NCI-H1417 treated with DMSO at 0.1 percent for 48 hours (cell line): ENCODE measurements around the gene KDM4C.
"Not testable (repeated sequence)": the region's sequence is repeated elsewhere in the genome, so short reads cannot be mapped to it uniquely, and the experiment has no call there.

Experiments used
- DNase-seq: peaks from one replicate; lab custom pipeline; 2025; lab: John Stamatoyannopoulos, UW

KDM4C gene

DNA sequence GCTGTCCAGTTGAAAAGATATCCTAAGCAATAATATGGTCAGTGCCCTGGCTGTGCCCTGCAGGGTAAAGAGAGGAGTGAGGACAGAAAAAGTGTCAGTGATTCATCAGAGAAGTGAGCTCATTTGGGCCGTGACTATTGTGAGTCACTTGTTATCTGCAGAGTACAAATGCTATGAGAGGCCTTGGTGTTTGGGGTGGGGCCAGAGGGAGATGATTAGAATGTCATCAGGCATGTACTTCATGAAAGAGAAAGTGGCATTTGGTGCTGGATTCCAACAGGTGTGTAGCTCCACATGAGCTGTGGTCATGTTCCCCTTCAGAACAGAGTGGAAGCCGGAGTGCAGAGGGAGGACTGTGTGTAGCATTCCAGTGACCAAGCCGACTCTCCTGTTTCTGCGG lies 174.1 kb downstream of the KDM4C start:
- no peak for DNase-seq

DNA sequence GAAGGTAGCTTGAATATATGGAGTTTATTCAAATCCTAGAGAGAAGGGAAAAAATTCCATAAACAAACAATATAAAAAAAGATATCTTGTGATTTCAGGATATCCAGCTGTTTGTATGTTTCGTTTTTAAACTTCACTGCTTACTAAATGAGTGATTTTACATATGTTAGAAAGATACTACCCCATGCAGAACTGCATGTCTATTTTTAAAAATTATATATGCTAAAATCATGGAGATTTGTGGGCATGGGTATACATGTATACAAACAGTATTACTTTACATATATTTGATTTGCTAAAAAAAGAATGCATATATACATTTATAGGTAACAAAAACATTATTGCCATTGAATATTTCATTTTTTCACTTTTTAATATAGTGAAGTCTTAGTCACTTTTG lies 178.3 kb downstream of the KDM4C start:
- no peak for DNase-seq

DNA sequence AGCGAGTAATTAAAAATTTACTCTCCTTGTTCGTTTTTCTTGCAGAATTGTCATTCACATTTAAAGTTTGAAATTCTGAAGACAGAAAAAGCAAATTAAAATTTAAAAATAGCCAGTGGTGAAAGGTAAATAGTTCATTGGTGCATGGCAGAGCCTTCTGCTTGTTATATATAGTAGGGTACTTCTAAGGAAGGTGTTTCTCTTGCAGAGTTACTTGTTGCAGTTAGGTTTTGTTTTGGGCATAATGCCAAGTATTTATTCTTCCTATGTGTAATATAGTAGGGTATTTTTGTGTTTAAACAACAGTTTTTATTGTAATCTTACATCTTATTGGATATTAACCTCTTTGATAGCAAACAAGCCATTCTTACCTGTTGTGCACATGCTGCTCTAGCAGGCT lies 179.4 kb downstream of the KDM4C start:
- DNase-seq: no peak

DNA sequence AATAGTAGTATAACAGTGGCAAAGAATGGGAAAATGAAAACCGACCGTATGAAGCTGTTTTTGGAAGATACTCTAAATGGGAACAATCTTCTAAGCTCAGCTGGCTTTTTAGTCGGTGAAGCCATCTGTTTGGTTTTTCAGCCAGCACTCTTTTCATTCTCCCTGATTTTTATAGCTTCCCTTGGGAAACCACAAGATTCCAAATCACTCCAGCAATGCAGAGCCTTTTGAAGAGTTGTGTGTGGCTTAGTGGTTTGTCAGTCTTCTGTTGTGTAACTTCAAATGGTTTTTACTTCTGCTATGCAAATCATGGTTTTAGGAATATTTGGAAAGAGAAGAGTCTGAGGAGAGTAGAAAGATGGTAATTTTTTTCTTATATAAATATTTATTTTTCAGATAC lies 180.7 kb downstream of the KDM4C start:
- no peak for DNase-seq

DNA sequence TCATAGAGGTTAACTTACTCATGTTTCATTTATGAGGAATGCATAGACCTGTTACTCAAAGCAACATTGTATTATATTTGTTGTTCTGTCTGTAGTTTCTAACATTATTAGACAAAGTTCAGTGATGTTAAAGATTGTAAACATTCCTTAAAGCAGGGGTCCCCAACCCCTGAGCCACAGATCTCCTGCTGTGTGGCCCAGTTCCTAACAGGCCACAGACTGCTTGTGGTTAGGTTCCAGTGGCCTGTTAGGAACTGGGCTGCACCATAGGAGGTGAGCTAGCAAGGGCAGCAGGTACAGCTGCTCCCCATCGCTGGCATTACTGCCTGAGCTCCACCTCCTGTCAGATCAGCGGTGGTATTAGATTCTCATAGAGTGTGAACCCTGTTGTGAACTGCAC lies 181.1 kb downstream of the KDM4C start:
- no peak for DNase-seq

DNA sequence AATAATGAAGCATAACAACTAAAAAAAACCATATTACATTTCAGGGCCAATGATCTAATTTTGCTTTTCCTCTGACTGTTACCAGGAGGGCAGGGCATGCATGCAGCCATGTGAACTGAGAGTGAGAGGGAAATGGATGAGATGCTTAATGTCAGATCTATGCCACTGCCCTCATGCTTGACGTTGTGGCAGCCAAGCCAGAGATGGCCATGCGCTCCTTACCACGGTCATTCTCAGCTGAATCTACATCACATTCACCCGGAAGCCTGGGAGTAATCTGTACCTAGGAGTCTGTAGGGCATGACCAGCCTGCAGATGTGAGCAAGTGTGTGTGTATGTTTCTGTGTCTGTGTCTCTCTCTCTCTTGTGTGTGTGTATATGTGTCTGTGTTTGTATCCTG lies 183.7 kb downstream of the KDM4C start:
- DNase-seq: no peak

DNA sequence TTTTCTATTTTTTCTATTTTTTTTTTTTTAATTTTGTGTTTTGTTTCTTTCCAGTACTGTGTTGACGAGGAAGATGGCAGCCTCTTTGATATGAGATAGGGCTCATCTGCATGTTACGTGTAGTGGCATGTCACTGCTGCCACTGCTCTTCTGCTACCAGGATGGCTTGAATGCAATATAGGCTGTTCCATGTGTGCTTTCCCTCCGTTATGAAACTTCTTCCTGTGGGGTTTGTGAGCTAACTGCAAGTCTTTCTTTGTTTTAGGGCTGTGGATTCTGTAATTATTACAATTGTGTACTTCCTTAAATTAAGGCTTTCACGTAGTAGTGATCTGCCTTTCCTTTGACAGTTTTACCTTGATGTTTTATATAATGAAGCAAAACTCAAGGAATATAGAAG lies 184.6 kb downstream of the KDM4C start:
- DNase-seq: no peak

DNA sequence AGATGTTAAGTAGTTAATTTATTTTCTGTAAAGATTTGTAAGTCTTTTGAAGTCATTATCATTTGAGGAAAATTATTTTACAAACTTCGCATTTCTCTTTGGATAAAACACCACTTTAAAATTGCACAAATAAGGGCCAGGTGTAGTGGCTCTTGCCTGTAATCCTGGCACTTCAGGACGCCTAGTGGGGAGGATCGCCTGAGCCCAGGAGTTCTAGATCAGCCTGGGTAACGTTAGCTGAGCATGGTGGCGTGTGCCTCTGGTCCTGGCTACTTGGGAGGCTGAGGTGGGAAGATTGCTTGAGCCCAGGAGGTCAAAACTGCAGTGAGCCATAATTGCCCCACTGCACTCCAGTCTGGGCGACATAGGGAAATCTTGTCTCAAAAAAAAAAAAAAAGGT lies 185.5 kb downstream of the KDM4C start:
- DNase-seq: no peak

DNA sequence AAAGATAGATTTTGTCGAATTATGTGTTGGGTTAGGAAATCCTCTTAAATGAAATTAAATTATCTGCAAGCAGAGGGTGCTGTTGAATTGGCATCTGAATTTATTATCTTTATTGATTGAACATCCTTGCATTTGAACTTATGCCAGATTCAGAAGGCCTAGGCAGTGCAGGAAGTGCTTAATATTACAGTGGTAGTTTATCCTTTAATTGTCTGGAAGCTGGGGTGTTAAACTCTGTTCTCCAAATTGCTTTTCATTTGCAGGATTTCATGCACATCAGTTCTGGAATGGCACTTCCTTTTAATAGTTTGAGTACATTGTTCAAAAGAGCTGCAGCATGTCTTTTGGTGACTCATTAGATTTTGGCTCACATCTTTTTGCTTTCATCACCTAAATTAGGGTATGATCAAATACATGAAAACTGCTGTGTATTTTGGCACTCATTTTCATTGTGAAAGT lies 186.3 kb downstream of the KDM4C start:
- DNase-seq: no peak

DNA sequence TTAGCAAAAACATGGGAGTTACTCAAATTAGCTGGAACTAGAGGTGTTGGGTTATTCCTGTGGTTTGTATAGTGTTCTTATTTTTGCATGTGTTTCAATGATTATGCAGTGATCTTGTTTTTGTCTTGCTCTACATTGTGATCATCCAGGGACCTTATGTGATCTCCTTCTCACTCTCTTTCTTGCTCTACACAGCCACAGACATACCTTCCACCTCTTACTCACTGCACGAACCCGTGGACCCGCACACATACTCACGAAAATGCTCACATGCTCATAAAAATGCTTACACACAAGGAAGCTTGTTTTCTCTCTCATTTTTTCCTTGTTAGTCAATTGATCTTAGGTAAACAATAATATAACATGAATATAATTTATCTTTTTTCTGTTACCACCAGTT lies 187.1 kb downstream of the KDM4C start:
- no peak for DNase-seq

DNA sequence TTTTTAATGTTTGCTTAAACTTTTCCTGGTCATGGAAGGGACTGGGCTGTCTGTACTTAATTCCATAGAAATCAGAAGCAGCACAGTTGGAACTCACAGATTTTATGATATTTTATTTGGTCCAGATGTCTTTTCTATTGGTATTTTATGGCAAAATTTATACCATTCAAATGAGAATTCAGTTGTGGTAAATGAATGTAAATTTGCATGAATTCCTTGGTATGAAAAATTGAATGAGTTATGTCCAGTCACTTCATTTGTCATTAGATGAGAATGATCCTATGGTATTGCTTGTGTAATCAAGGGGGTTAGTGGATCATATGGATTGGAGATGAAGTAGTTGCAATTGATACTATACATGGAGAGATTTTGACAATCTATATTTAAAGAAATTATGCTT lies 188.0 kb downstream of the KDM4C start:
- DNase-seq: no peak

DNA sequence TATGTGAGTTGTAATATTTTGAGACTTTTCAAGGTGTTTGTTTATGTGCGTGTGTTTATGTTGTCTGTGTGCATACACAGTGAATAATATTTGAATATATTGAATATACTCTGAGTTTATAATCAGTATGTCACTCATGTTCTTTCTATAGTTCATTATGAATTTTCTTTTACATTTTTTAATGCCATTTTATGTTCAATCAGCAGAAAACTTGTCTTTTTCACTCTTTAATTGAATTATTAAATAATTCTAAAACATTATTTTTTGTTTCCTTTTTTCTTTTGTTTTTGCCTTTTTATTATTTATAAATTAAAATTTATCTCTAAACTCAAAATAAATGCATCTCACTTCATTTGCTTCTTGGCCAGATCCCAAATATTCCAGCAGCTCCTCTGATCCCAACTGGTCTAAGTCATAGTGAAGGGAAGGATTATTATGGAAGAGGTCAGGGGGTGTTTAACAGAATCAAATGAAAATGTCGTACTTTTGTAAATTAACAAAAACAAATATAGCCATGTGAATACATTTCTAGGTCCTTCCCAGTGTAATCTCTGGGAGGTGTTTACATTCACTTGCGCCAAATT lies 188.9 kb downstream of the KDM4C start:
- no peak for DNase-seq

DNA sequence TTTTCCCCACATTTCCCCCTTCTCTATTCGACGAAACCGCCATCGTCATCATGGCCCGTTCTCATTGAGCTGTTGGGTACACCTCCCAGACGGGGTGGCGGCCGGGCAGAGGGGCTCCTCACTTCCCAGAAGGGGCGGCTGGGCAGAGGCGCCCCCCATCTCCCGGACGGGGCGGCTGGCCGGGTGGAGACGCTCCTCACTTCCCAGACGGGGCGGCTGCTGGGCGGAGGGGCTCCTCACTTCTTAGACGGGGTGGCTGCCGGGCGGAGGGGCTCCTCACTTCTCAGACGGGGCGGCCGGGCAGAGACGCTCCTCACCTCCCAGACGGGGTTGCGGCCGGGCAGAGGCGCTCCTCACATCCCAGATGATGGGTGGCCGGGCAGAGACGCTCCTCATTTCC lies 191.1 kb downstream of the KDM4C start:
- DNase-seq: not testable (repeated sequence)

DNA sequence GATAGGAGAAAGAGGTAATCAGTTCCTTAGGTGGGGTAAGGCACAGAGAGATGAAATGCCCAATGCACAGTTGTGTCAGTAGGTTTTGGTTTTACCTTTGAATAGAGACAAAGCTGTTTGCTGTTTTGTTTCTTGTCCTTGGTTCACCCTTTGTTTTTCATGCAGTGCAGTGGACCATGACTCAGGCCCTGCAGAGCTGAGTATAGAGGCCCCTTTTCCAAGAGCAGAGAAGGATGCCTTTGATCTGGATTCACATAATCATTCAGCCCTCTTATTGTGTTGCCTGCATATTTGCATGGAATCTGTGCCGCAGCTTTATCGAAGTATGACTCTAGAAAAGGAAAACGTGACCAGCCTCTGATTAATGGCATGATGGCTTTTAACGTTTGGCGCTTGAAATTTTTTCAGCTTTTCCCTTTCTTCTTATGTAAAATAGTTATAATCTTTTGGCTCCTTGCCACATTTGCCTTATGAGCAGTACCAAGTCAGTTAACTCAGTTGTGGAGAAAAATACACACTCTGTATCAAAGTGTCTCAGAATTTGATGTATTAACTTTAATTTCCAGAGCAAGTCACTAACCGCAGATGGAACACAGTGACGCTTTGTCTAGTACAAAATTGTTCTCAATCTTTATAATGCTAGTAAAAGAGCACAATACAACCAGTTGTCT lies 197.6 kb downstream of the KDM4C start:
- no peak for DNase-seq

DNA sequence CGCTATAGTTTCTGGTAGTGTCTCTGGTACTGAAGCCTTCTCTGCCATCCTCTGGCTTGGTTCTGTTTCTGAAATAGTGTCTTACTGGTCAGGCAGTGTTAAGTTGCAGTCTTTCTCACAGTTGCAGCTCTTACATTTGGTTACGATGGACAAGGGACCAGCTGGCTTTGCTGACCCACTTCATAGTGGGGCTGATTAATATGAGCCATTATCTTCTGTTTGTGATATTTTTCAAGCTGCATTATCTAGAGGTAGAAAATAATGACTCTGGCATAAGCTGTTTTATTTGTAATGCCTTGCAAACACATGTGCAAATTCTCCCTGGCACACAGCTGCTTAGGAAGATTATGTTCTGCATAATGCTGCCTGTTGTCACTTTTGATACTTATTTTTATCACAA lies 199.1 kb downstream of the KDM4C start:
- DNase-seq: no peak

DNA sequence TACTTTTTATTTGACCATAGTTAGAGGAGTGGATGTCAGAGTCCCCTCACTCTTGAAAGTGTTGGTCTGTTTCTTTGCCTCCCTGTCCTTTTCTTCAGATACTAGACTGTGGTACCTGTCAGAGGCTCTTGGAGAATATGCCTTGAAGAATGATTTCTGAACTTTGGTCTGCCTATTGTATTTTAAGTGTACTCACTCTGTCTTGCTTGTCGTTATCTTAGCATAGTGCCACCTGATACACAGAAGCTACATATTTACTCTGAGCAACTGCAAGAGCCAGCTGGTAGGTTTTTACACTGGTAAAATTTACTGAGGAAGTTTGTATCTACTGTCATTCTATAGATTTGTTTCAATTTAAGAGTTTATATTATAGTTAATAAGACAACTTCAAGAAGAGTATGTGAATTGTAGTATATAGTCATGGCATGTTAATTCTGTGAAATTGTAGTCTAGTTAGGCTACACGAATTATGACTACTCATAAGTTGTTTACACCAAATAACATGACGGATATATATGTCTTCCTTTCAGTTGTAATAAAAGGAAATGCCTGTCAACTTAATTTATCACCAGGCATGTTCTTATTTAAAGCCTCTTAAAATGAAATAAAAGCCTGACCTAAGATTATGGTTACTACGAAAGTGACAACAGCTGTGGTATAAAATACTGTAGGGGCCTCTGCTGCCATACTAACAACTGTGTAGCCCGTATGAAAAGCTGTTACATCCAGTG lies 201.7 kb downstream of the KDM4C start:
- DNase-seq: no peak

DNA sequence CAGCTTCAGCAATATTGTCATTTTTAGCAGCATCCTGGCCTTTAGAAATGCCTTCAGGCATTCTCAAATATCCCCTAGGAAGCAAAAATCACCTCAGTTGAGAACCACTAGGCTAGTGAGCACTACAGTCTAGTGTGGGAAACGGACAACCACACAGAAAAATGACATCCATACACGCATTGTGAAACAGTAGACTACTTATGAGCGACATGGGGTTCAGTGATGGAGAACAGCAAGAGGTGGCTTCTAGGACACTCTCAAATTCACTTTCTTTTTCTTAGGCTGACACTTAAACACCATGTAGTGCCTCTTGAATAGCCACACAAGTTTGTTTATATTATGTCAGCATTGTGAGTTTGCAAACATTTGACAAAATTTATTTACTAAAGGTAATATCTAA lies 203.0 kb downstream of the KDM4C start:
- no peak for DNase-seq

DNA sequence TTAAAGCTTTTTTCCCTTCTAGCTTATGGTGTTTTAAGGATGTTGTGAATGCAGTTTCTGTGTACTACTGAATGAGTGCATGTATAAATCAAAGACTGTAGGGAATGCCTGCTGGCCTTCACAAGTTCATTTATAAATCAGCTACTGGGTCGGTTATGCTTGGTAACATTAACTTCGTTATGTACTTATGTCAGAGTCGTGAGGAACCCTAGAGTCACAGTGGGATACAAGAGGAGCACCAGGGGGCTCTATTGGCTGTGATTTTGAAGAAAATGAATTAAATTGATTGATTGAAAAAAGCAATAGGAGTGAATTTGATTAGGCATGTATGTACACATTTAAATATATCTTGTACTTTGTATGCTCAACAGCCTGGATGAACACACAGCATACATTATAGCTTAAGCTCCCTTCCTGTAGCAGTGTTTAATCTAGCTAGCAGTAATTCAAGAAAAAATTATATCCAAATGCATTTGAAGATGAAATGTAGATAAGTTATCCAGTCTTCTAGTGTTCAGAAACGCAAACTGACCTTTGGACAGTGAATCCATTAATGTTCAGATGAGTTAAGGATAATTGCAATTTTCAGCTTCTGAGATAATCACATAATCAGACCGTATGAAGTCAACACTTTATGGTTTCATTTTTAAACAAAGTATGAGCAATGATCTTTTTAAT lies 204.2 kb downstream of the KDM4C start:
- DNase-seq: no peak

DNA sequence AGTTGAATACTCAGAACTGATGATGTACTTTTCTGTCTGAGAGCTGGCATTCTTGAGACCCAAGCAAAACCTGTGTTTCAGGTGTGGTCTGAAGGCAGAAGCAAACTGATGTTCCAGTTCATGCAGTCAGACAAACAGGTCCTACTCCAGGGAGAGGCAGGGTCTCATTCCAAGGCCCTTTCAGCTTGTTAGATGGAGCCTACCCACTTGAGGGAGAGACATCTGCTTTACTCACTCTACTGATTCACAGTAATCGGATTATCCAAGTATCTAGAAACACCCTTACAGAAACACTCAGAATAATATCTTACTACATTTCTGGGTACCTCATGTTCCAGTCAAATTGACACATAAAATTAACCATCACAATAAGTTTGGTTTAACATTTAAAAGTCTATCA lies 207.8 kb downstream of the KDM4C start:
- no peak for DNase-seq

DNA sequence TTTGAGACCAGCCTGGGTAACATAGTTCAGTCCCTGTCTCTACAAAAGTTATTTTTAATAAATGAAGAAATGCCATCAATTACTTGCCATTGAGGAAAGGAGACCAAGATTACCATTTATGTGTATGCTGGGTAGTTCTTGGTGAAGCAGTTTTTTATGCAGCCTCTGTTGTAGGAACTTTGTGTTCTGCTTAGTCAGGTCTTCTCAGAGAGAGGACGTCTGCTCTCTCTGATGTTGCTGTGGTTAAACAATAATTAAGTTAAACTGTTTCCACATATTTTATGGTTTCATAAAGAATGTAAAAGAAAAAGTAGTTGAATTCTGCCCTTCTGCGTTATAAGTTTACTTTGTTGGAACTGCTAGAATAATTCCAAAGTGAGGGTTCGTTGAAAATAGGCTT lies 210.5 kb downstream of the KDM4C start:
- no peak for DNase-seq

DNA sequence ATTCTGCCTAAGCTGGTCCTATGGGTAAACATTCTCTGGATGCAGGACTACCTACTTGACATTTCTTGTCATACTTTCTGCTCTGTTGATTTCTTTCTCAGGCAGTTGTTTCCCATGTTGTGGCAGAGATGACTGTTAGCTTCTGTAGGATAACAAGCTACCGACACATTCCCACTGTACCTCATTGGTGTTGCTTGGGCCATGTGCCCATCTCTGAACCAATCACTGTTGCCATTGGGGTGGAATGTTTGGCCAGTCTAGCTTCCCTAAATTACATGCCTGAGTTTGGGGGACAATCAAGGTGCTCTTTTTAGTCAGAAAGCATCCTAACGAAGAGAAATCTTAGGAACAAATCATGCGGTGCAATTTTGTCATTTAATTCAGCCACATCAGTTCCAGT lies 212.0 kb downstream of the KDM4C start:
- DNase-seq: no peak

DNA sequence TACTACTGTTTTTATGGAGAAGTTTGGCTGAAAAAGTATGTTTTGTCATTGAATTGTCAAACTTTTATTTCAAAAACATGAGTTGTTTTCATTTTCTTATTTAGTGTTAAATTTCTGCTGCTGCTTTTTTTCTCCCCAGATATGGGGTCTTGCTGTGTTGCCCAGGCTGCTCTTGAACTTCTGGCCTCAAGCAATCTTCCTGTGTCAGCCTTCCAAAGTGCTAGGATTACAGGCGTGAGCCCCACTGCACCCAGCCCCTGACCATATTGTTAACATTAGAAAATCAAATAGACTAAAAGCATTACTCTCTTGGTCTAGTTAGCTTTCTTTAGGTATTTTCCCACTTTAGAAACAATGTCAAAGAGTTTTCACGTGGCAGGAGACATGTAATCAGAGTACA lies 215.3 kb downstream of the KDM4C start:
- DNase-seq: no peak

DNA sequence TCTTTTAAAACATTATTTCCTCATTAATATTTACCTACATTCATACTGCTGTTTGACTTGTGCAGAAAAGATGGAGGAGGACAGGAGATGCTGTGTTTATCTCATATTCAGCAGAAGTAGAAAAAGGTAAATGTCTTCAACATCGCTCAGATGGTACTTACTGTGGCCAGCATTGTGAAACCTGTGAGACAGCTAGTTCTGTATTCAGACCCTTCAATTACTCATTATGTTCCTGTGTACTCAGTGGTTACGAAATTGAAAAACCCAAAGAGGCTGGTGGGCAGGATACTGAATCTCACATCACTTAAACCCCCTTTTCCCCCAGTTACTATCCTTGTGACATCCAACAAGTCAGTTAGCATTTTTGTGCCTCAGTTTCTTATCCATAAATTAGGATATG lies 216.0 kb downstream of the KDM4C start:
- no peak for DNase-seq
